GM19328 (cell line): ENCODE results near the gene NCKAP5.

Experiments
- ATAC-seq: cut with Tn5 transposase; IDR thresholded peaks from one replicate; pipeline ENCODE4 v1.9.1; 2021; ENCODE audit warnings: mild to moderate bottlenecking, moderate library complexity; ENCODE audit not compliant: unreplicated experiment

NCKAP5 gene

GRCh38 chr2:133432778-133433177 lies 135.5 kb downstream of the NCKAP5 start:
- ATAC-seq, result no peak

GRCh38 chr2:133431289-133431688 lies 137.0 kb downstream of the NCKAP5 start:
- no peak for ATAC-seq

GRCh38 chr2:133426791-133427190 lies 141.5 kb downstream of the NCKAP5 start:
- ATAC-seq, result no peak

DNA sequence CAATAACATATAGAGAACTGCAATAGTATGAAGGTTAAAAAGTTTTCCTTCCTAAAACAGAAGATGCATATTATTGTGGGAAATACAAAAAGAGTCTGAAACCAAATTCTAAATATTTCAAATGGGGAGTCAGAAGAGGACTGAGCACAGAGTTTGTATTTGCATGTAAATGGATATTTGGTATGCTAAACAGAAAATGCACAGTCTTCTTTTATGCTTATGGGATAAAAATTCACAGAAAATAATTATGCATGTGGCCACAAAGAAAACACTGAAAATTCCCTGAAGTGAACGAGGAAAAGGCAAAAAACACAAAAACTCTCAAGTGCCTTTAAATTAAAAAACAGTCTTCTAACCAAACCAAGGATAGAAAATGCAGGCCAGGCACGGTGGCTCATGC lies 142.7 kb downstream of the NCKAP5 start:
- ATAC-seq, result no peak

DNA sequence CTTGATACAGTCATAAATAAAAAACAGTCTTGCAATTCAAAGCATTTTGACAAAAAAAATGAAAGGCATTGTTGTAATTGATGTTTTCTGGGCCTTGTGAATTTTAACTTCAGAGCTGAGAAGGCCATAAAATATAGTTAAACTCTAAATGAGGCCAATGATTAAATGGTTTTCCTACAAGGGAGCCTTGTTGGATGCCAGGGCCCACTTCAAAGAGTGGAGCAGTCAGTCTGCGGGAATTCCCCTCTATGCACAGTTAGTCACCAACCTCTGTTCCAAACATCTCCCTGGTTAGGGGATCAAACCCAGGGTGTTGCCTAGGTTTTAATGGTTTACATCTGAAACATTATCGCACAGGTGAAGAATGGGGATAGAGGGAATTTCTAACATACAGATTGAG lies 143.4 kb downstream of the NCKAP5 start:
- ATAC-seq, result no peak

DNA sequence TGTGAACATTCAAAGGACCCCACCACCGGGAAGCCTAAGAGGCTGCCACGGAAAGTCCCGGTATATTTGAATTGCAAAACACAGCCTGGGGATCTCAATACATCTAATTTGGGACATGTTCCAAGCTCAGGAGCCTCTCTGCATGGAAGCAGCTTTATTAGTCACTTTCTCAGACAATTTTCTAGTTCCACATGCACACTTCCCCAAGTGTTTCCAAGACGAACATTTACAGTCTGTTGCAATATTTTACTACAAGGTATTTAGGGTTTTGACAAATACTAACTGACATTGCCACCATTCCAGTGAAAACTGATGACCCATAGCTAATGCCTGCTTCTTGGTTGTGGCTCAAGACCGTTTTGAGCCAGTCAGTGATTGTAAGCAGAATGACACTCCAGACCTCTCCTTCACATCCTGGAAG lies 145.3 kb downstream of the NCKAP5 start:
- no peak for ATAC-seq

DNA sequence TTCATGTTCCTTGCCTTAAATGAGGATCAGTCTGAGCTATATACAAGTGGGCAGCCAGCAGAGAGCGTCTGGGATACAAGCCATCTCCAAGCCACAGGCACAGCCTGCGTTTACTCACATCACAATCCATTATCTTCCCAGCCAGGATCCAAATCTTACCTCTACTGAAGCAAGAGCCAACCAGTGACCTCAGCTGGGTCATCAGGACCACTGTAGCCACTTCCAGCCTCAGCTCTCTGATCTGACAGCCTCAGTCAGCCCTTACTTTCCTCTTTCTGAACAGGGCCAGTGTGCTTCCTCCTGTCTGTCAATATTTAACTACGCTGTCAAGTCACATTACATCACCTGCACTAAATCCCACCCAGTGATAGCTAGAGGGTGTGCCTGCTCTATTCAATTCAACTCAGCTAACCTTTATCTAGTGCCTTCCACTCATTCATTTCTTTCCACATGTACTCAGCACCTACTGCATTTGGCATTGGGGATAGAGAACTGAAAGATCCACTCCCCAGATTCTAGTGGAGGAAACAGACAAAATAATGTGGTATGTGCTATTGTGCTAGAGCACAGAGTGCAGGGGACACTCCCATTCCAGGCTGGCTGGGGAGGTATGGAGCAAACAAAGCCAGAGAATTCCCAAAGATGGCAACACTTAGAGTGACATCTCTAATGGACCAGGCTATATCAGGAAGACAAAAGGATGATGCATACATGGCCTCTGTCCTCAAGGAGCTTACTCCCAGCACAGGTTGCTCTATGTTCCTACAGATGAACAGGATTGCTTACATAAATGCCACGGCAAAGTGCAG lies 146.5 kb downstream of the NCKAP5 start:
- ATAC-seq, result peak; percentile 66

DNA sequence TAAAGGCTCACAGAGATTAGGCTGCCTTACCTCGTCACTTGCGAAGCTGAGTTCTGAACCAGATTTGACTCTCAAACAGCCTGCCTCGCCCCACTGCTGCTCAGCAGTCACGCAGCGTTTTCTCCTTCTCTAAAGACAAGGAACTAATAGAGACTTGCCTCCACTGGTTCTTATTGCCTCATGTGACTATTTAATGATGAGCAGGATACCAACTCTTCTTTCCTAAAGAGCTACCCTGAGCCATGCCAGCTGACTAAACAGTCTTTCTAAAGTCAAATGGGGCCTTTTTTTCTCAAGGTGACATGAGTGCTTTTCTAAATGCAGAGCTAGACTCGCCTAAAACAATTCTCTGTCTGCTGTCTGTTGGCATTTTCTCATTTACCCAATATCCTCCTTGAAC lies 147.5 kb downstream of the NCKAP5 start:
- ATAC-seq, result no peak

DNA sequence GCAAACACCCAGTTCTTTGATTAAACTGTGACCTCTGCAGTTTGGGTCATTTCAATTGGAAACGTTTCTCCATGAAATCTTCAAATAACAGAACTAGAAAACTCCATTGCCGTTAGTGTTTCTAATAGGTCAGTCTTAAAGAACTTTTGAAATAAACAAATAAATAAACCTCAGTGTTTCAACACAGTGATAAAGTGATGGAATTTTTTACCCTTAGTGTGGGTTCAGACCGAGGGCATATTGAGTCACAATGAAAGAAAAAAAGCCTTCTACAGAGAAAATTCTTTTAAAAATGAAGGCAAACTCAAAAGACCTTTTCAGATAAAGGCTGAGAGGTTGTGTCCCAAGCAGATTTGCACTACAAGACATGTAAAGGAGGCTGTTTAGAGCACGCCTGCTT lies 149.6 kb downstream of the NCKAP5 start:
- ATAC-seq, result no peak

GRCh38 chr2:133418021-133418420 lies 150.2 kb downstream of the NCKAP5 start:
- ATAC-seq, result no peak

DNA sequence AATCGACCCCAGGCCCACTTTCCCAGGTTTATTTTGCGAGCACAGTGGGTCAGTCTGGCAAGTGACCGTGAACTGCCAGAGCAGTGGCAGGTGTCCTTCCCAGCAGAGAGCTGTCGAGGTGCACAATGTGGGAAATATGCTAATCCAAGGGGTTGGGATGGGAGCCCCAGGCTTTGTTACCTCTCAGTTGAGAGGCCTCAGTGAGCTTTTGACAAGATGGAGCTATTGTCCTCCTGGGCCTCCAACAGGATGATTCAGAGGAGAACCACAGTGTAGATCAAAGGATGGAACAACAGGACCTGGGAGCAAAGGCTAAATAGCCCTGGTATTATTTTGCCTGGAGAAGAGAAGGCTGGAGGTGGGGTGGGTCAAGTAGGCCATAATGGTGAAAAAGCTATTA lies 150.8 kb downstream of the NCKAP5 start:
- ATAC-seq, result no peak

- no peak for ATAC-seq
Measured at GRCh38 chr2:133416736-133417135, 151.5 kb downstream of the NCKAP5 start.

DNA sequence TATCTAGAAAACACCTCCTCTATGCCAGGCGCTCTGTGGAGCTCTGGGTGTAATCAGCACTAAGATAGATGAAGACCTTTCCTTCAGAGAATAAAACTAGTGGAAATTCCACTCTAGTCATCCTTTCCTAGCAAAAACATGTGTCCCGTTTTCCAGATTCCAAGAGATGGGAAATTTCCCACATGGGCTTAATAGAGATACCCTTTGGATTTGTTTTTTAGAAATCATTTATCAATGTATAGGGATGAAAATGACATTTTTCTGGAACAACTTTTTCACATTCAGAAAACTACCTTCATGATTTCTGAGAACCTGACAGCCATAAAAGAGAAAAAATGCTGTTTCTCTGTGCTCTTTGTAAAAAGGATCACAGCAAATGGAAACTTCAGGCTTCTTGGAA lies 152.1 kb downstream of the NCKAP5 start:
- no peak for ATAC-seq

- ATAC-seq, result no peak
Measured at GRCh38 chr2:133415210-133415876, 152.9 kb downstream of the NCKAP5 start.

DNA sequence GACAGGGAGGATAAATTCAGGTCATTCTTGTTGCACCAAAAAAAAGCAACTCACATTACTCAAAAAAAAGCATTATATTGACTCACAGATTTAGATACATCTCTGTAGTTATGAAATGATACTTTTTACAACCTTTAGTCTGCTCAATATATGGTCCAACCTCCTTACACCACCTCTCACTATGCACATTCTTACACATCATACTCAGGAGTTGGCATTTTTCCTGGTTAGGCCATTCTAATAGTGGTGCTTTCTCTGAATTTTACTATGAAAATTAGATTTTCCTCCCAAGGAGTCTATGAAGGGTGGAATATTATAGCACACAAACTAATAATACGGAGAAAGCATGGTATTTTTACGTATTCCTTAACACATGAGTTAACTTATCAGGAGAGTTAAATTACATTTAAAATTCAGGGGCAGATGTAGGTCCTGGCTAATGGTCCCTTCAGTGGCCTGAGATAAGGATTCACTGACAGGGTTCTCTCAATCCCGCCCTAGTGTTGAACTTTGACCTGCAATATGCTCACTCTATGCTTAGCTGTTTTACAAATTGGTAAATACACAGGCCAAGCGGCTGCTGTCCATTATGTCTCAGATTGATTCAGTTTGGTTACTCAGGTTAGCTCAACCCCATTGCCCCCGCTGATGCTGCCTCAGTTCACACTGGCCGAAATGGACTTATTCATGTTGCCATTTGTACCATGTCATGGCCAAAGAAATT lies 153.6 kb downstream of the NCKAP5 start:
- ATAC-seq, result no peak

- ATAC-seq, result no peak
Measured at GRCh38 chr2:133413863-133414262, 154.4 kb downstream of the NCKAP5 start.

DNA sequence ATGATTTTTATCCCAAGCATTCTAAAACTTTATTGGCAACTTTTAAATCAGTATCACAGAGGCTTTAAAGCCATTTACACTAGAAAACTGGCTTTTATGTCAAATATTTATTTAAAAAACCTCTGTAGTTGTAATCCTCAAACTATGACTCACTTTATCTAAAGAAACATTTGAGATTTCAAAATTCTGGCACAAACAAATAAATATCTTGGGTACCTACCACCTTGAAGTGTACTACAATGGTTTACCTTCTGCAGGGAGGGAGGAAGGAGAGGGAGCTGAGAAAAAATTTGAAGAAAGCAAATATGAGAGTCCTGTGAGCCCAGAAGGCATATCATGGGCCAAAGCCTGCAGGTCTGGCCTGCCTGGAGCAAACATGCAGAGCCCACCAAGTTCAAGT lies 155.6 kb downstream of the NCKAP5 start:
- ATAC-seq, result no peak

DNA sequence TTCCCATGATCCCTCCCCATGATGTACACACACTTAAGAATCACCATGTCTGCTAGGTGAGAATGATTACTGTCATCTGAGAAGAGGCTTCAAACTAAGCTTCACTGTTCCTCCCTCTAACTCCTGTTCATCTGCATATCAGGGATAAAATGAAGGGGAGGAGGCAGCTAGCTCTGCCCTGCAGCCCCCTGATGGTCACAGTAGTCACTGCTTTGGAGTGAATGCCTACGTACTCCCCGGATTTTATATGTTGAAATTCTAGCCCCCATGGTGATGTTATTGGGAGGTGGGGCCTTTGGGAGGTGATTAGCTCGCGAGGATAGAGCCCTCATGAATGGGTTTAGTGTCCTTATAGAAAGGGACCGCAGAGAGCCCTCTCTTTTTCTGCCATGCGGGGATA lies 156.4 kb downstream of the NCKAP5 start:
- no peak for ATAC-seq

DNA sequence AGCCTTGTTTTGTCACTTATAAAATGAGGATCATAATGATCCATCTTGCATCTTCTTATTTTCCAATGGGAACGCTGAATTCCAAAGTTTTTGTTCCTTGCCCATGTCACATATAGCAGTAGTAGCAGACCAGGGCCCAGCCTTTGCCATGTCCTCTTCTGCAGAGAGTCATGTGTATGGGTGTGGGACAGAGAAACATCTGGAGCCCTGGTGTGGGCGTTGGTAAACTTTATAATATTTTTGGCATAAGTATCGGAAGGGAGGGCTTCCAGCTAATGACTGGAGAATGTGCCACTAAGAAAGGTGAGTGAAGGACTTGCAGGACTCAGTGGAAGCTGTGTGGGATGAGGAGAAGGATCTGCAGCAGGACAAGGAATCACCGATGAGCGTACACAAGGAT lies 157.2 kb downstream of the NCKAP5 start:
- no peak for ATAC-seq

GRCh38 chr2:133409581-133410285 lies 158.5 kb downstream of the NCKAP5 start:
- no peak for ATAC-seq

DNA sequence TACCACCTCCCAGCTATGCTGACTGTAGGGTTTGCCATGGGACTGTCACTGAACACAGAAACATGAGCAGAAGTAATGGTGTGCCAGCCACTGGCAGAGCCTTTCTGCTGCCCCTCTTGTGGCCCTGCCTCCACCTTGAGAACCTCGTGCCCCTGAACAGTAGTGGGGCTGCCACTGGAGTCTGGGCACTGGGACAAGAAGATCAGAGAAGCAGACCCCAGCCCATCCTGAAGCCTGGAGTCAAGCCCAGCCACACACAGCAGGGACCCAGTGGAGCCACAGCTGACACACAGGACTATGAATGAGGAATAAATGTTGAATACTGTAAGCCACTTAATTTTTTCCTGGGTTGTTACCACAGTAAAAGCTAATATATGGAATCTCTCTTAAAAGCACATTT lies 159.6 kb downstream of the NCKAP5 start:
- no peak for ATAC-seq
